HL-60 (cell line): Measurements from ENCODE around the gene DDAH1.

Source experiments
- DNase-seq, 2 experiments: peaks; one replicate each; pipeline ENCODE4 v3.0.0-alpha.2; 2010 to 2020; ENCODE audit warnings: low read depth in 1 of 2, low spot score in 1 of 2
- H3K27ac ChIP-seq: fragments of 250-450 bp; sonication (Bioruptor Pico); replicated peaks from 2 replicates; pipeline ENCODE4 v1.5.1; 2020; ENCODE audit warnings: mild to moderate bottlenecking, moderate library complexity
- H3K27me3 ChIP-seq: fragments of 250-450 bp; sonication (Bioruptor Pico); 2 replicates; pipeline ENCODE4 v1.5.1; 2021; ENCODE audit warnings: mild to moderate bottlenecking, moderate library complexity; ENCODE audit not compliant: insufficient read depth, poor library complexity, severe bottlenecking
- H3K4me3 ChIP-seq: replicated peaks from 2 replicates; pipeline ENCODE4 v1.5.1; 2011; ENCODE audit warnings: mild to moderate bottlenecking, control low read depth, low read length; ENCODE audit not compliant: insufficient read depth
- CTCF ChIP-seq: IDR thresholded peaks from one replicate; pipeline ENCODE4 v1.5.1; 2011; ENCODE audit warnings: low read length, control low read depth, inconsistent platforms; ENCODE audit not compliant: insufficient read depth
- GABPA ChIP-seq: IDR thresholded peaks from 2 replicates; pipeline ENCODE4 v1.6.1; 2012; ENCODE audit warnings: low read depth
- POLR2AphosphoS5 ChIP-seq: IDR thresholded peaks from 2 replicates; pipeline ENCODE4 v1.6.1; 2012; ENCODE audit warnings: low read depth
- SPI1 ChIP-seq: IDR thresholded peaks from 2 replicates; pipeline ENCODE4 v1.6.1; 2012; ENCODE audit warnings: low read depth, mild to moderate bottlenecking, borderline replicate concordance
- TF ChIP-seq, protein P1 (sequence below): IDR thresholded peaks from 2 replicates; pipeline ENCODE4 v1.6.1; 2012; ENCODE audit warnings: low read depth; ENCODE audit not compliant: insufficient replicate concordance

The DDAH1 gene

DNA sequence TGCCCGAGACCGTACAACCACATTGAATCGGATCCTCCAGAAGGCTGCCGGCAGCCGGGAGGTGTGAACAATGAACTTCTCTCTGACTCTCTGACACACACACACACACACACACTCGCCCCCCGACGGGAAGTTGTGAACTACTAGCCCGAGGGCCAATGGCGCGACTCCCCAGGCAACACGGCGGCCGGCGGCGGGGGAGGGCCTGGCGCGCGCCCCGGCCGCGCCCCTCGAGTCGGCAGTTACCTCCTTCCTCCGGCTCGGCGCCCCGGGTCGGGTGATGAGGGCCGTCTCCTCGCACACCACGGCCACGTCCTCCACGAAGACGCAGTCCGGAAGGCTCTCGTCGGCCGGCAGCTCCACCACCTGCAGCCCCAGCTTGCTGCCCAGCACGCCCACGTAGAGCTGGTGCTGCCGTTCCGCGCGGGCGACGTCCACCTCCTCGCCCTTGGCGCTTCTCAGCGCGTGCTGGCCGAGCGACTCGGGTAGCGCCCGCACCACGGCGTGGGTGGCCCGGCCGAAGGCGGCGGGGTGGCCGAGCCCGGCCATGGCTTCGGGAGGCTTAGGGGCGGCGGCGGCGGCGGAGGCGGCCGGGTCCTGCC lies 361 bp downstream of the DDAH1 start:
- Histone ChIP-seq H3K4me3 (peak overlapping the region; percentile 34), H3K27me3 (peaks cover 35% of the 10 kb centered on the region), H3K27ac (no peak overlapping the region)
- TF ChIP-seq, protein P1, sequence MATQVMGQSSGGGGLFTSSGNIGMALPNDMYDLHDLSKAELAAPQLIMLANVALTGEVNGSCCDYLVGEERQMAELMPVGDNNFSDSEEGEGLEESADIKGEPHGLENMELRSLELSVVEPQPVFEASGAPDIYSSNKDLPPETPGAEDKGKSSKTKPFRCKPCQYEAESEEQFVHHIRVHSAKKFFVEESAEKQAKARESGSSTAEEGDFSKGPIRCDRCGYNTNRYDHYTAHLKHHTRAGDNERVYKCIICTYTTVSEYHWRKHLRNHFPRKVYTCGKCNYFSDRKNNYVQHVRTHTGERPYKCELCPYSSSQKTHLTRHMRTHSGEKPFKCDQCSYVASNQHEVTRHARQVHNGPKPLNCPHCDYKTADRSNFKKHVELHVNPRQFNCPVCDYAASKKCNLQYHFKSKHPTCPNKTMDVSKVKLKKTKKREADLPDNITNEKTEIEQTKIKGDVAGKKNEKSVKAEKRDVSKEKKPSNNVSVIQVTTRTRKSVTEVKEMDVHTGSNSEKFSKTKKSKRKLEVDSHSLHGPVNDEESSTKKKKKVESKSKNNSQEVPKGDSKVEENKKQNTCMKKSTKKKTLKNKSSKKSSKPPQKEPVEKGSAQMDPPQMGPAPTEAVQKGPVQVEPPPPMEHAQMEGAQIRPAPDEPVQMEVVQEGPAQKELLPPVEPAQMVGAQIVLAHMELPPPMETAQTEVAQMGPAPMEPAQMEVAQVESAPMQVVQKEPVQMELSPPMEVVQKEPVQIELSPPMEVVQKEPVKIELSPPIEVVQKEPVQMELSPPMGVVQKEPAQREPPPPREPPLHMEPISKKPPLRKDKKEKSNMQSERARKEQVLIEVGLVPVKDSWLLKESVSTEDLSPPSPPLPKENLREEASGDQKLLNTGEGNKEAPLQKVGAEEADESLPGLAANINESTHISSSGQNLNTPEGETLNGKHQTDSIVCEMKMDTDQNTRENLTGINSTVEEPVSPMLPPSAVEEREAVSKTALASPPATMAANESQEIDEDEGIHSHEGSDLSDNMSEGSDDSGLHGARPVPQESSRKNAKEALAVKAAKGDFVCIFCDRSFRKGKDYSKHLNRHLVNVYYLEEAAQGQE, result no peak
- TF ChIP-seq CTCF (no peak), POLR2AphosphoS5 (no peak), SPI1 (no peak), GABPA (no peak)
- peak in 1 of 2 experiments; percentile 19 for DNase-seq

- H3K27ac ChIP-seq, result no peak overlapping the region
- no peak for DNase-seq
- H3K27me3 ChIP-seq, result peaks cover 36% of the 10 kb centered on the region
- TF ChIP-seq CTCF (no peak), SPI1 (no peak), POLR2AphosphoS5 (no peak), GABPA (no peak)
- TF ChIP-seq, protein P1, result no peak
- H3K4me3 ChIP-seq, result peak overlapping the region; percentile 34; the same call in 1 of the 2 replicates
Observed at GRCh38 chr1:85463731-85464496, 1.0 kb downstream of the DDAH1 start.

DNA sequence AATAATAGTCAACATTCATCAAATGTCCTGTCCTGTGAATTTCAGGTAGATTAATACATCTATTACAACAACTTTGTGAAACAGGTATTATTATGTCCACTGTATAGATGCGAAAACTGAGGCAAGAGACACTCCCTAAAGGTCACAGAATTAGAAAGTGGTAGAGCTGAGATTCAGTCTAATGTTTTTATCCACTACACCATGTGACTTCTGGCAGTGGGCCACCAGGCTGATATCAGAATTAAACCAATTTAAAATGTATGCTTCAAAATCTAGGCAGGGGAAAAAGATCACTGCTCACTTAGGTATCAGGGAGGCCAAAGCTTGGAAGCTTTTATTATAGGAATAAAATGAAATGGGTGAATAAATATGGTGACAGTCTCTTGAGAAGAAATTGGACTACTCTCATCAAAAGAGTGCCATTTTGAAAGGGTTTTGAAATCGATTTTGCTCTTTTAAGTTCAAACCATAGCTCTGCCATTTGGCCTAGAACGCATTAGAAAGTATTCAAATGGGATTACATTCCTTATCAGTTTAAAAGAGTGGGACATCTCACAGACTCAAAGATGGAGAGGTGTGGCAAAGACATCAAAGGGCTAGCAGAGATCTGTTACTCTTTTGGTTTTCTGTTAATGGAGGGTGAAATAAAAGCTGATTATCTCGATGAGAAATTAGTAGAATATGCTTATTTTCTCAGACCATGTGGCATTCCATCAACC lies 1.9 kb downstream of the DDAH1 start:
- no peak for DNase-seq
- H3K27me3 ChIP-seq, result peaks cover 36% of the 10 kb centered on the region
- no peak overlapping the region for H3K4me3 ChIP-seq
- TF ChIP-seq CTCF (no peak), POLR2AphosphoS5 (no peak), SPI1 (no peak), GABPA (no peak)
- TF ChIP-seq, protein P1, result no peak
- no peak overlapping the region for H3K27ac ChIP-seq
